HG03064 (cell line): Measurements from ENCODE around the gene RECQL5.

Experiments used
- ATAC-seq: cut with Tn5 transposase; IDR thresholded peaks from one replicate; pipeline ENCODE4 v1.9.1; 2021; ENCODE audit warnings: low read depth; ENCODE audit not compliant: unreplicated experiment

The RECQL5 gene

DNA sequence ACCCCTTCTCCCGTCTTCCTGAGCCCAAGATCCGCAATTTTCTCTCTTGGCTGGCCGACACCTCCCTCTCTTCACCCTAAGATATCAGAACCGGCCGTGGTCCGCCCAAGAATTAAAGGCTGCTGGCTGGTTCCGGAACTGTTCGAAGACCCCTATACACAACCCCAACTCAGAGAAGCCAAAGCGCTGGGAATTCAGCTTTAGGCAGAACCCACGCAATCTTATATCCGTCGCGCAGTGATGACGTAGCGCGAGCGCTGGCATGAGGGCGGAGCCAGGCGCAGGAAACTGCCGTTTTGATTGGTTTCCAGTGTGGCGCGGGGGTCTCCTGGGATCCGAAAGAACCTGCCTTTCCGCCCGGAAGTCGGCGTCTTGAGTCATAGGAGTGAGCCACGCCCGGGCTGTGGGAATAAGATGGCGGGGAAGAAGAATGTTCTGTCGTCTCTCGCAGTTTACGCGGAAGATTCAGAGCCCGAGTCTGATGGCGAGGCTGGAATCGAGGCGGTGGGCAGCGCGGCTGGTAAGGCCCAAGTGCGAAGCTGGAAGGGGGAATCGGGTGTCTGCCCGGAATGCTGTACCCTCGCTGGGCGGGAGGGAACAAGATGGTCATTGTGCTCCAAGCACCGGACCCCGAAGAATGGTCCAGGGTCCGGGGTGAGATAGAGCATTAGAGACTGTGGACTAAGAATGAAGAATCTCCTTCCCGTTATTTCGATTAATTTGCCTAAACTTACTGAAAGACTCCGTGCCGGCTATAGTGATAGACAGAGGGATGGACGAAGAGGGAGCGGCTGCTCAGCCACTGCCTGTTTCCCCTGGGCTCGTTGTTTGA lies at the start of gene RECQL5, which contains the start of gene SAP30BP:
TSS of gene RECQL5 (minus strand) at position 196 of the 832 bp plus-strand sequence. CDS start 597 bp downstream, outside the sequence.
TSS of gene SAP30BP (plus strand) at position 380 of the 832 bp plus-strand sequence. CDS start at position 415, 35 bp downstream.
- peak; percentile 63 for ATAC-seq

DNA sequence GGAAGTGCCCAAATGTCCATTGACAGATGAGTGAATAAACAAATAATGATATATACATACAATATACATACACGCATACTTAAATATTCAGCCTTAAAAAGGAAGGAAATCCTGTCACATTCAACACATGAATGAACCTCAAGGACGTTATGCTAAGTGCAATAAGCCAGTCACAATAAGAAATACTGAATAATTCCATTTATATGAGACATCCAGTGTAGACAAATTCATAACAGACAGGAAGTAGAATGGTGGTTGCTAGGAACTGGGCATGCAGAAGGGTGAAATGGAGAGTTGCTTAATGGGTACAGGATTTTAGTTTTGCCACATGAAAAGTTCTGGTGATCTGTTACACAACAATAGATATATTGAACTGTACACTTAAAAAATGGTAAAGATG lies 45.5 kb upstream of the RECQL5 start:
- no peak for ATAC-seq

DNA sequence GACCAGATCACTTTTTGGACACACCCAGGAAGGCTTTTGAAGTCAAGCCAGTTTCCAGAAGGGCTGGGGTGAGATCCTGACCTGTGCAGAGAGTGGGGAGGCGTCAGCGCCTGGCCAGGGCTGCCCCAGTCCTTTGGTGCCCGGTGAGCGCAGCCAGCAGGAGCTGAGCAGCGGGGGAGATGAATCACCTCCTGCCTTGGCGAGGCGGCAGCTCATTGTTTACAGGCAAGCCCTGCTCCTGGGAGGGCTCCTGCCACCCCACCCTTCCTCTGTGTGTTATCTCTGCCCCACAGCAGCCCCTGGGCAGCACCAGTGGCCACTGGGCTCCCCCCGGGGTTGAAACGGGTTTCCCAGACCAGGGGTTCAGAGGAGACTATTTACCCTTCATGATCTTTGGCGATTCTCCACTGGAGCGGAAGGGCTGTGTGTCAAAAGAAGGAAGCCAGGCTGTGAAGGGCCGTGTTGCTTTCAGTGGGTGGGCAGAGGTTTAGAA lies 40.2 kb upstream of the RECQL5 start:
- ATAC-seq, result no peak

DNA sequence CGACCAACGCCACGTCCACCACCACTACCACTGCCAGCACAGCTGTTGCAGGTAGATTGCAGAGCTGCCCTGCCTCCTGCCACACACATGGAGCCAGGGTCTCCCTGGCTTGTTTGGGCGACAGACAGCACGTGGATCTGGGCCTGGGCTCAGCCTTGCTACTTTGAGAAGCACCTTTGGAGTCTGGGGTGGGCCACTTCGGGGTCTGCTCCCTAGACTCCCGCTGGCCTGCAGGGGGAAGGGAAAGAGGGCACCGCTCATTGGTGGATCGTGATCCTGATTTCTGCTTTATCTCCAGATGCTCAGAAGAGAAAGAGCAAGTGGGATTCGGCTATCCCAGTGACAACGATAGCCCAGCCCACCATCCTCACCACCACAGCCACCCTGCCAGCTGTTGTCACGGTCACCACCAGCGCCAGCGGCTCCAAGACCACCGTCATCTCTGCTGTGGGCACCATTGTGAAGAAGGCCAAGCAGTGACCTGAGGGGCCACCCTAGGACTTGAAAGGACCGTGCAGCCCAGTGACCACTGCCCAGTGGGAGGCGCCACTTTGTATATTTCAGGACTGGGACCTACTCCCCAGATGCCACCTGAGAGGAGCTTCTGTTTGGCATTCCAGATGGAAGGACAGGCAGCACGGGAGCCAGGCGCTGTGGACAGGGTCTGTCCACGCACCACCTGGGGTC lies 39.2 kb upstream of the RECQL5 start:
- no peak for ATAC-seq

DNA sequence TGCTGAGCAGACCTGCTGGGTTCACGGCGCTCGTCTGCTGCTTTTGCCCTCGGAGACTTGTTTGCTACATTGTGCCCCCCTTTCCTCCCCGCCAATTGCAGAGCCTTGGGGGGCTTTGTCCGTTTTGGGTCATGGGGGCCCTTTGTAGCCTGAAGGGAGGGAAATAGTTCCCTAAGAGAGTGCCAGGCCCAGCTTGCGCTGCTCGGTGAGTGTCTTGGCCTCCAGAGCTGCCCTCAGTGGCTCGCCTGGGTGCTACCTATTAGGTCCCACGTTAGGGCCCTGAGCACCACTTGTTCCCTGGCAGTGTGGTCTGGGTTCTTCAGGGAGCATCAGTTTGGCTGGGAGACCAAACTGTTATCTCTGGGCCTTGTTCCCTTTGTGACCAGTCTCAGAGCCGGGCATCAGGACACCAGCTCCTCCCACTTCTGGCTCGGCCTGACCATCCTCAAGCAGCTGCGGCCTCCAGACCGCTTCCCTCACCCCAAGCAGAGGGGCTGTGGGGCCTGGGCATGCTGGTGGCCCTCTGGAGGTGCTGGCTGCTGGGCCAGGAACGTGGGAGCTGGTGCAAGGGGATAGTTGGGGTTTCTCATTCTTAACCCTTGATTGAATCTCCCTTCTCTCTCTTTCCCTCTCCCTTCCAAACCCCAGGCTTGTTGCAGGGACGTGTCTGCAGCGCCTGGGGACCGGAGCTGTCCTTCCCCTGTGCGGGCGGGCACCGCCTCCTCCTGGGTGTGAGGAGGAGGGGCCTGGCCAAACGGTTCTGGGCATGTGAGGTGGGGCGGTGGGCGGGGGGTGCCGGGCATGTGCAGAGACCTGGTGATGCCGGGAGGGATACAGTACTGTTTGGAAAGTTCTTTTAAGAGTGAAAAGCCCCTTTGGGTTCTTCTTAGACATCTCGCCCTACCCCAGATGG lies 38.3 kb upstream of the RECQL5 start:
- no peak for ATAC-seq

DNA sequence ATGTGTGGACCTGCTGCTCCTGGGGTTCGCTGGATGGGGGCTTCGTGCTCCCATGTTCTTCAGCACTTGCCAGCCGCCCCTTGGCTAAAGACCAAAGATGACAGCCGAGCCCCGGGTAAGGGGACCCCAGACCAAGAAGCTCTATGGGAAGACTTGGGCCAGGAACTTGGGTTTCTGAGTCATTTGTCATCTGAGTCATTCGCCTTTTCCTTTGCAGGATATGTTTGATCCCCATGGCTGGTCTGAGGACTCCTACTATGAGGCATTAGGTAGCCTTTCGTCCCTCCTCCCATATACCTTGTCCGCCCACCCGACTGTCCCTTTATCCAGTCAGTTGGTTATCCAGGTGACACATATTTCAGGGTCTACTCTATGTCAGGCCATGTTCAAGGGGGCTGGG lies 36.6 kb upstream of the RECQL5 start:
- ATAC-seq, result no peak

DNA sequence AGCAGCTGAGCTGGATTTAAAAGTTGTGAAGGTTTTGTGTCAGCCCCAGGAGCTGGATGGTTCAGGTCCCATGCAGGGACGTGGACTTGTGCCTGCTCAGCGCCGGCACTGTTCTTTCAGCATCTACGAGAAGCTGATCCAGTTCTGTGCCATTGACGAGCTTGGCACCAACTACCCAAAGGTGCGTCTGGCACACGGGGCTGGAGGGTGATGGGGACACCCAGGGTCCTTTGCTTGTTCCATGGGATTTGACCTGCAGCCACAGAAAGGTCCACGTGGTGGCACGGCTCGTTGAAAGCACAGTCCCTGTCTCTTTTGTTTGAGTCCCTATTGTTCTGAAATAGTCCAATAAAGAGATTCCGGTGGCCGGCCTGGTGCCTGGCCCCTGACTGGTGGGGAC lies 36.2 kb upstream of the RECQL5 start:
- no peak for ATAC-seq

DNA sequence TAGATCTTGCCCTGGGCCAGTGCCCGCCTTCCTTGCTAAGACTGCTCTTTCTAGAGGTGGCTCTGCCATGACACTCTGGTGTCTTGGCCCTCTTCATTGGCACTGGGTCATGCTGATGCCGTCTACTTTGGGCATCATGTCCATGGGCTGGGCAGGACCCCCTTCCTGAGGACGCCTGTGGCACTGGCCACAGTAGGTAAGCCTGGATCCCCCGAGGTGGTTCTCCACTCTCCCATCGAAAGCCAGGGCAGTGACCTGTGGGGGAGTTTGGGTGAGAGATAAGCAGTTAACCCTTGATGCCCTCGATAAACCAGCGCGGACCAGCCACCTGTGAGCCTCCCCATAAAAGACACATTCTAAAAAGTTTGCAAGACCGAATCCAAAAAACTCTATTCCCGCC lies 34.3 kb upstream of the RECQL5 start:
- no peak for ATAC-seq

DNA sequence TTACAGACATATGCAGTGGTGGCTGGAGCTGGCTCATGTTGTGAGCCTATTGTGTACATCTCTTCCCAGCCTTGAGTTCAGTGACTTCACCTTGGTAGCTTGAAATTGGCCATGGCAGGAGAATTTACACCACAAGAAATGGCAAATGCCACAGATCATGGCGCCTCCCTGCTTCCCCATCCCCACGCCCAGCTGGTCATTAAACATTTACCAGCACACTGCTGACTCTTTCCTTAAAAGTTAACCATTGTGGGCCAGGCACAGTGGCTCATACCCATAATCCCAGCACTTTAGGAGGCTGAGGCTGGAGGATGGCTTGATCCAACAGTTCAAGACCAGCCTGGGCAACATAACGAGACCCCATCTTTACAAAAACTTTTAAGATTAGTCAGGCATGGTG lies 31.7 kb upstream of the RECQL5 start:
- ATAC-seq, result no peak

DNA sequence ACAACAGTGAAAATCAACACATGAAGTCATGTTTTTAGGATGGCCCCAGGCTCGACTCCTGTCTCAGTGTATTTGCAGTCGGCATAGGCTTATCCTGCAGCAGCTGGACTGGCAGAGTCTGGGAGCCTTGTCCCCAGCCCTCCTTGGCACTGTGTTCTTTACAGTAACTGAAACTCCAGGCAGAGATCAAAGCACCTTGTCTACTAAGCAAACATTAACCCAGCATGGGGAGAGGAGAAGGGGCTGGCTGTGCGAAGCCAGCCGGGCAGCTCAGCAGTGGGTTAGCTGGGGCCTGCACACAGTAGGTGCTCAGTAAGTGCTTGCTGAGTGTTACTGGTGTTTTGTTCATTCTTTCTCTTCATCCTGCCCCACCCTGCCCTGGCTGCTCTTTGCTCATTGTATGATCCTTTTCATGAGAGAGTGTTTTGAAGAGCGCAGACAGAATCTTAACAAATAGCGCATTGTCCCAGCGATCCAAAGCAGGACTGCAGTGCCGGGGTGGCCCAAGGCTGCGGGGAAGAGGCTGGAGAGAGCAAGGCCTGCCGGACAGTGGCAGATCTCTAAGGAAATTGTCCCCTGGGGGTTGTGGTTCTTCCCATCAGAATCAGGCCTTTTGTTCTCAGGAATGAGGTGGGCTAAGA lies 30.8 kb upstream of the RECQL5 start:
- ATAC-seq, result no peak

DNA sequence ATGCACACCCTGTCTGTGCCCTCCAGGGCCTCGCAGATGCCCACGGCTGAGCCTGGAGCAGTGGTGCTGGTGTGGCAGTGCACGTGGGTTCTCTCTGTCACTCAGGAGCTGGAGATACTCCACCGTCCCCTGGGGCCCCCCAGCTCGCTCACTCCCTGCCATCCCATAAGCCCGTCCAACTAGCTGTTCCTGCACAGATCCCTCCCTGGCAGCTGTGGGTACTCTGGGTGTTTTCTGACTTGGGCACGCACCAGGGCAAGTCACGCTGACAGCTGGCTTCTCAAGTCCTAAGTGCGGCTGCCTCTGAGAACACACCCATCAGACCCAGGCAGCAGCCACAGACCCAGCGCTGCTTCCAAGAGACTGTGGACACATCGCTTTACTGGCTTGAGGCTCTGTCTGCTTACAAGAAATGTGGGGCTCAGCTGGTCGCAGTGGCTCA lies 28.9 kb upstream of the RECQL5 start:
- ATAC-seq, result no peak

DNA sequence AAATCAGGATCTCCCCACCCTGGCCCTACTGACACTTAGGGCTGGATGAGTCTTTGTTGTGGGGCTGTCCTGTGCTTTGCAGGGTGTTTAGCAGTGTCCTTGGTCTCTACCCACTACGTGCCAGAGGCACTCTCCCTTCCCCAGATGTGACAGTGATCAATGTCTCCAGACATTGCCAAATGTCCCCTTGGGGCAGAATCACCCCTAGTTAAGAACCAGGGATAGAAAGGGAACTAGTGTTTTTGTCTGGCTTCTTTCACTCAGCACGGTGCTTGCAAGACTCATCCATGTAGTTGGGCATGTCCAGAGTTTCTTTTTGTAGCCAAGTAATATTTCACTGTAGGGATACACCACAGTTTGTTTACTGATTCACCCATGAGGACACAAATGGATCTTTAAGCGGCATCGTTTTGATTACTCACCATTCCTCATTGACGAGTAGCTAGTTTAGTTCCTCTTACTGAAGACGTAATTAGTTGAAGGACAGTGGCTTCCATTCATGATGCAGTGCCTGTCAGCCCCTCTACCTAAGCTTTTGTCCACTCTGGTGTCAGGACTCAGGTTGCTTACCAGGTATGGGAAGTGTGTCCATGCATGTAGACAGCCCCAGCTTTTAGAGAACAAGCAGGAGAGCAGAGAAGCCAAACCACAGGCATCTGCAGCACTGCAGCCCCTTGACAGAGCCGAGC lies 28.3 kb upstream of the RECQL5 start:
- no peak for ATAC-seq

DNA sequence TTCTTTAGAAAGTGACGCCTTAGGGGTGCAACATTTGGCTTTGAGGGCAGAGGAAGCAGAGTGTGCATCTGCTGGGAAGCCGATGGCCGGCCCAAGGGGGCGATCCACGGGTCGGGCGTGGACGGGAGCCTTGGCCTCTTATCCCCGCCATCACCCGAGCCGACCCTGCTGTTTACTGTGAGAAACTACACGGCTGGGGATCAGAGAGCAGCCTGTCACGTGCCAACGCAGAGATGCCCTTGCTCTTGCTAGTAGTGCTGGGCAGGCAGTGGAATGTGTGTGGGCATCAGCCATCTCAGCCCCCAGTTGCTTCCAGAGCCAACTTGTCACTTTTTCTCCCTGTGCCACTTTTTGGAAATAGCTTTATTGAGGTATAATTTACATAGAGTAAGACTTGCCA lies 27.6 kb upstream of the RECQL5 start:
- no peak for ATAC-seq

DNA sequence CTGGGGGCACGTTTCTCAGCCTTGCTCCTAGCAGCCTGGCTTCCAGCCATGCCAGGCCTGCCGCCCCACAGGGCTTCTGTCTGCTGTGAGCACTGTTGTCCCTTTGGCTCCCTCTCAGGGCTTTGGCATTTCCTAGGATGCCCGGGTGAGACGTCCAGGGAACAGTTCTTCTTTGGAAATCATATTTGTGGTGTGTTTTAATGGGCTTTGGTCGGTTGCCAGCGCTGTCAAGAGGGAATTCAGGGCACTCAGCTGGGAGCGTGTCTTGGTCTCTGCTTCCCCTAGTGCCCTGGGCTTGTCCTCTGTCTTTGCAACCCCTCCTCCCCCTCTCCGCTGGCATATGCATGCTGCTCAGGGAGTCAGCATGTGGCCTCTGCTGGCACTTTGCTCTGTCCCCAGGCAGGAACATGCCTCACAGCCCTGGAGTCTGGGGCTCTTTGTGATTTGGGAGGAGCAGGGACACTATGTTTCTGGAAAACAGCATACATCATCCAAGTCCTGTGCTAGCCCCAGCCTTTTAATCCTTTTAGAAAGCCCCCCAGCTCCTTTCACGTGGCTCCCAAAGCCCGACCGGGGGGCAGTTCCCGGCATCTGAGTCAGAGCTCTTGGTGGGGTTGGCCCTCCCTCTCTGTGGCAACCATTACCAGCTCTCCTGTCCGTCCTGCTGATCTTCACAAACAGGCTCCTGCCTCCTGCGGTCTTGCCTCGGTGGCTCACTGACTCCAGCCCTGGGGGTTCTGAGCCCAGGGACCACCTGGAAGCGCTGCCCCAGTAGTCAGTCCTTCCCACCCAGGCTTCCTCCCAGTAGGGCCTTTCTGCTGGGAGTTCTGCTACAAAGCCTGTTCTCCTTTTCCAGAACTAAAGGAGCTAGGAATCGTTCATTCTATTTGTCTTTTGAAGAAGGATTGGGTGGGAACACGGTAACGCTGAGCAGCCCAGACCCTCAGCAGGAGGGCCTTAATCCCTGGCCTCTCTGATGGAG lies 26.8 kb upstream of the RECQL5 start:
- no peak for ATAC-seq

DNA sequence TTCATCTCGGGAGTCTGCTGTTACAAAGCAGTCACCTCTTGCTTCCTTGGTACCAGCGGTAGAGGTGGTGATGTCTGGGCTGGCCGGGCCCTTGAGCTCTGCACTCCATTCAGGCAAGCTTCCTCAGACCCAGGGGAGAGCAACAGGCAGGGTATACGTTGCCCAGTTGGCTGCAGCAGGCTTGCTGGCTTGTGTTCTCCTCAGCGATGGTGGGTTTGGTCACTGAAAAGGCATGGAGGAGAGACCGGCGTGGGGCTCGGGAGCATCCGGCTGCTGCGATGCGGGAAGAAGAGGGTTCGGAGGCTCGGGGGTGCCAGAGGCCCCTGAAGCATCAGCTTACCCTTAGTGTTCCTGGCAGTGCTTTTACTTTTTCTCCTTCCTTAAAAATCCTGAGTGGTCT lies 26.0 kb upstream of the RECQL5 start:
- no peak for ATAC-seq

DNA sequence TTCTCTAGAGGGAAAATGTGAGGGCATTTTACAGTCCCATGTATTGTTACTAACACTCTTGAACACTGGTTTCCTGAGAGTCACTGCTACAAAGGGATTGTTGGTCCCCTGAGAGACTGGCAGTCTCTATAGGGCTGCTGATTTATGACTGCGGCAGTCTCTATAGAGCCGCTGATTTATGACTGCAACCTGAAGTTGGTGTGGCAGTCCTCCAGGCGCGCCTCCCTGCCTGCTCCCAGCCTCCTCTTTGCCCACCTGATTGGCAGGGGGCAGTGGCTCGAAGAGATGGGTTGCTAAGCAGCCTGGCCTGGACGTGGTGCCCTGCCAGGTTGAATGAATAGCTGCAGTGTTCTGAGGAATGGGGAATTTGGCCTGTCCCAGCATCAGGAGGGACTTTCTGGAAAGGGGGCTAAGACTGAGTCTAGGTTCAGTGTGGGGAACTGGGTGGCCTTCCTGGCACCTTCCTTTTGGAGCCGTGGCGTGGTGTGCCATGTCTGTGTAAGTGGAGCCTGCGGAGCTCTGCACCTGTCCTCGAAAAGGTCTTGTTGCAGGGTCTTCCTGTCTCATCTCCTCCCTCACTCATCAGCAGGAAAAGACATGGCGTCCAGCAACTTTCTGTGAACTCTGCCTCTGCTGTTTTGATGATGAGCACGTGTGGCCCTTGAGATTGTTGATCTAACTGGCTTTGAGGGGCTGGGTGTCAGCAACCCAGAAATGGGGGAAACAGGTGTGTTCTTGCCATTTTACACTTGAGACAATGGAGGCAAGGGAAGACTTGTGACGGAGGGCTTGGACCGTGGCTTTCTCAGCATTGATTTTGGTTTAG lies 25.1 kb upstream of the RECQL5 start:
- ATAC-seq, result no peak

DNA sequence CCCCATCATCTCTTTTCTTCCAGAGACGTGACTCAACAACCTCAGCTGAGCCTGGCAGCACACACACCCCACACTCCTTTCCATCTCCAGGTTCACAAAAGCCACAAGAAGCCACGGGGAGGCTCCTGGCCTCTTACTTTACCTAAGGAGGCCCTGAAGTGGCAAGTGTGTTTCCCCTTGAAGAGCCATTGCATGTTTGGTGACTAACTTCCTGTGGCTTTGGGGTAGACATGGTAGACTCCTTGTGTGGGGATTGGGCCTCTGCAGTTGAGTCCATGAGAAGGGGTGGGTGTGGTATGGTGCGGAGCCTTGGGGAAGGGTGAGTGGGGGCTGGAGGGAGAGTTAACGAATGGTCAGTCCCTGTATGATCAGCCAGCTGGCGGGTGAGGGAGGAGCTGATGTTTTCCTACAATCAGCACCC lies 24.4 kb upstream of the RECQL5 start:
- ATAC-seq, result no peak
